HEK293T (cell line): ENCODE data around the gene C6orf89.

Experiments used
- ARNT ChIP-seq: fragments of 450-650 bp; IDR thresholded peaks from 2 replicates; pipeline ENCODE4 v1.6.1; 2017; ENCODE audit warnings: mild to moderate bottlenecking
- FOXA1 ChIP-seq: fragments of 450-650 bp; IDR thresholded peaks from 2 replicates; pipeline ENCODE4 v1.6.1; 2016; ENCODE audit warnings: mild to moderate bottlenecking
- SUZ12 ChIP-seq: fragments of 450-650 bp; IDR thresholded peaks from 2 replicates; pipeline ENCODE4 v1.6.1; 2016; ENCODE audit warnings: mild to moderate bottlenecking
- TF ChIP-seq, protein P1 (sequence below): fragments of 450-650 bp; IDR thresholded peaks from 2 replicates; pipeline ENCODE4 v1.6.1; 2016

DNA sequence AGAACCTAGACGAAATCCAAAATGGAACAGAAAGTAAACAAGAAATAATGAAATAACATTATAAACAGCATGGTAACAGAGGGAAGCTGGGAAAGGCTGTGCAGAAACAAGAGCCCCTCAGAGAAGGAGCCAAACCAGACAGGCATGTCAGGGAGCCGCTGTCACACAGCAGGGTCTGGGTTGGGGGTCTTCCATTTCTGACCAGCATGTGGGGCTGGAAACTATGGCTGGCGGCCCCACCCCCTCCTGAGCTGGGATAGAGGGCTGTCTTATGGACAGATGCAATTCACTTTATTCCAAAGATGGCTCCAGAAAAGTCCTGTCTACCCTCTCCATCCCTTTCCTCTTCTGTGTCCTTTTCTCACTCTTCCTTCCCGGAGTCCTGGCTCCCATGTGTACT is 27.3 kb downstream of the C6orf89 start:
- no peak for TF ChIP-seq SUZ12
- TF ChIP-seq ARNT: no peak
- TF ChIP-seq FOXA1: no peak
- TF ChIP-seq, protein P1, sequence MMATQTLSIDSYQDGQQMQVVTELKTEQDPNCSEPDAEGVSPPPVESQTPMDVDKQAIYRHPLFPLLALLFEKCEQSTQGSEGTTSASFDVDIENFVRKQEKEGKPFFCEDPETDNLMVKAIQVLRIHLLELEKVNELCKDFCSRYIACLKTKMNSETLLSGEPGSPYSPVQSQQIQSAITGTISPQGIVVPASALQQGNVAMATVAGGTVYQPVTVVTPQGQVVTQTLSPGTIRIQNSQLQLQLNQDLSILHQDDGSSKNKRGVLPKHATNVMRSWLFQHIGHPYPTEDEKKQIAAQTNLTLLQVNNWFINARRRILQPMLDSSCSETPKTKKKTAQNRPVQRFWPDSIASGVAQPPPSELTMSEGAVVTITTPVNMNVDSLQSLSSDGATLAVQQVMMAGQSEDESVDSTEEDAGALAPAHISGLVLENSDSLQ: no peak
